A673 (cell line): Measurements from ENCODE around the gene COBL.

Experiments
- EZH2 ChIP-seq: fragments of 200-600 bp; sonication (generic); IDR thresholded peaks from 2 replicates; pipeline ENCODE4 v1.6.1; 2017; ENCODE audit warnings: borderline replicate concordance, low read depth, mild to moderate bottlenecking, mixed read lengths, antibody characterized with exemption, low read length; ENCODE audit not compliant: poor library complexity, severe bottlenecking
- TF ChIP-seq, protein P1 (sequence below): fragments of 300-800, 200-600 bp; sonication (generic); conservative IDR thresholded peaks from 2 replicates; pipeline ENCODE4 v1.5.1; 2017; ENCODE audit warnings: low read depth, mild to moderate bottlenecking, antibody characterized with exemption, low read length, moderate library complexity, mixed read lengths

DNA sequence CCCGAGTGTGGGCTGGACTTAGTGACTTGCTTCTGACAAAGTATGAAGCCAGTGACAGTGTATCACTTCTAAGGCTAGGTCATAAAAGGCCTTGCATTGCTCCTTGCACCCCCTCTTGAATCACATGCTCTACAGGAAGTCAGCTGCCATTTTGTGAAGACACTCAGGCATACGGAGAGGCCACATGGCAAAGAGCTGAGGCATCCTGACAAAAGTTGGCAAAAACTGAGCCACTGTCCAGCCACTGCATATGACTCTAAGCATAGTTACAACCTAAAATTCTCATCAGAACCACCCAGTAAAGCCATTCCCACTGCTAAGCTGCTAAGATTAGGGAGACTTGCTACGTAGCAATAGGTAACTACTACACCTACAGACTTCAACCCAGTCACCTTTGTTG lies 18.6 kb downstream of the COBL start:
- TF ChIP-seq, protein P1, sequence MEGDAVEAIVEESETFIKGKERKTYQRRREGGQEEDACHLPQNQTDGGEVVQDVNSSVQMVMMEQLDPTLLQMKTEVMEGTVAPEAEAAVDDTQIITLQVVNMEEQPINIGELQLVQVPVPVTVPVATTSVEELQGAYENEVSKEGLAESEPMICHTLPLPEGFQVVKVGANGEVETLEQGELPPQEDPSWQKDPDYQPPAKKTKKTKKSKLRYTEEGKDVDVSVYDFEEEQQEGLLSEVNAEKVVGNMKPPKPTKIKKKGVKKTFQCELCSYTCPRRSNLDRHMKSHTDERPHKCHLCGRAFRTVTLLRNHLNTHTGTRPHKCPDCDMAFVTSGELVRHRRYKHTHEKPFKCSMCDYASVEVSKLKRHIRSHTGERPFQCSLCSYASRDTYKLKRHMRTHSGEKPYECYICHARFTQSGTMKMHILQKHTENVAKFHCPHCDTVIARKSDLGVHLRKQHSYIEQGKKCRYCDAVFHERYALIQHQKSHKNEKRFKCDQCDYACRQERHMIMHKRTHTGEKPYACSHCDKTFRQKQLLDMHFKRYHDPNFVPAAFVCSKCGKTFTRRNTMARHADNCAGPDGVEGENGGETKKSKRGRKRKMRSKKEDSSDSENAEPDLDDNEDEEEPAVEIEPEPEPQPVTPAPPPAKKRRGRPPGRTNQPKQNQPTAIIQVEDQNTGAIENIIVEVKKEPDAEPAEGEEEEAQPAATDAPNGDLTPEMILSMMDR, result no peak
- no peak for TF ChIP-seq EZH2
